ENCODE results near the gene KDM4B. TPM values are rescaled to one million over a fixed set of nuclear protein-coding genes. Genes with fewer than 3 reads are reported as not detected.

Gene KDM4B
- total and polyA plus RNA-seq, 2 donors (not counting 1 experiment from before 2014, with no cell fraction given), result 6.4 to 14.4 TPM

DNA sequence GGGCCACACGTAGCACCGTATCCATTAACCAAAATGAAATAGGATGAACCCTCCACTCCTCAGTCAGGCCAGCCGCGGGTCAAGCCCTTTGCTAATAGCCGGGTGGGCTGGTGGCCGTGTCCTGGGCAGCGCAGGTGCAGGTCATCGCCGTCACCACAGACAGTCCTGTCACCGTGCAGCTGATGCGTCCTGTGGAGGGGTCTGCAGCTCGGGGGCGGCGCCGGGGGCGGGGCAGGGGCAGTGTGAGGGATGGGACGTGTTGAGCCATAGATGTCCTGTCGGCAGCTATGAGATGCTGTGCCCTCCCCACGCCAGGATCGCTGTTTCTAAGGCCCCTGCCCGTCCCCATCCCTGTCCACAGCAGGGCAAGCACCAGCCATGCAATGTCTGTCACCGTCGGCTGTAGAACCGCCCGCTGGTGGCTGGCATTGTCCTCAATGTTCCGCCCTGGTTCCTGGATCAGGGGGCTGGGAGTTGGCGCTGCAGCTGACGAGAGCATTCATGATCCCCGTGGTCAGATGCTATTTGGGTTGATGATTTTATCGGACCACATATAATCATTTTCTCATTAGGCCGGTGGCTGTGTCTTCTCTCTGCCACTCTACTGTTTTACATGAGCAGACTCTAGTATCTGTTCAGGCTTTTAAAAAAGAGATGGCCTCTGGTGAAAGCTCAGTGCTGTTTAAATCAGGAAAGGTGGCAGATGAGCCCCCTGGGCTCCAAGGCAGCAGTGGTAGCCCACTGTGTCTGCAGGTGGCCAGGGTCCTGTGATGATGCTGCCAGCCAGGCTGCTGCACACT is 126.1 kb downstream of the KDM4B start:
- Histone ChIP-seq H3K4me2 (ENCODE audit: extremely low read depth, insufficient read depth, low read length) (no peak overlapping the region), H3K27ac (ENCODE audit: insufficient read depth, low read length) (no peak overlapping the region), H2AFZ (ENCODE audit: low read length) (no peak overlapping the region), H3K9ac (ENCODE audit: insufficient read depth, low read length) (no peak overlapping the region), H3K79me2 (ENCODE audit: control insufficient read depth, insufficient read depth, low read length) (no peaks in the 10 kb centered on the region), H3K27me3 (ENCODE audit: control insufficient read depth, insufficient read depth, low read length) (no peaks in the 10 kb centered on the region), H3K9me3 (ENCODE audit: control insufficient read depth, insufficient read depth, low read depth, low read length) (no peaks in the 10 kb centered on the region), H3K36me3 (ENCODE audit: control insufficient read depth, insufficient read depth, low read length) (no peaks in the 10 kb centered on the region), H3K4me1 (ENCODE audit: control insufficient read depth, extremely low read depth, insufficient read depth, low read length) (peaks cover 8% of the 10 kb centered on the region), H4K20me1 (ENCODE audit: control insufficient read depth, extremely low read depth, insufficient read depth, low read length) (no peaks in the 10 kb centered on the region), H3K4me3 (replicated peaks in 1 of 4; ENCODE audit: control extremely low read depth in 1 of 4, insufficient read depth in 1 of 4, low read depth in 3 of 4, low read length in 4 of 4) (no peak overlapping the region)
- no peak for TF ChIP-seq CTCF (conservative IDR thresholded peaks at IDR 0.05 in 1 of 2, IDR thresholded peaks at IDR 0.05 in 1 of 2; ENCODE audit: low read depth in 1 of 2, low read length in 2 of 2)
- no peak for TF ChIP-seq EZH2 (IDR thresholded peaks at IDR 0.05; ENCODE audit: low read length, missing control alignments)
- DNase-seq (ENCODE audit: low read depth in 2 of 2), result no peak

DNA sequence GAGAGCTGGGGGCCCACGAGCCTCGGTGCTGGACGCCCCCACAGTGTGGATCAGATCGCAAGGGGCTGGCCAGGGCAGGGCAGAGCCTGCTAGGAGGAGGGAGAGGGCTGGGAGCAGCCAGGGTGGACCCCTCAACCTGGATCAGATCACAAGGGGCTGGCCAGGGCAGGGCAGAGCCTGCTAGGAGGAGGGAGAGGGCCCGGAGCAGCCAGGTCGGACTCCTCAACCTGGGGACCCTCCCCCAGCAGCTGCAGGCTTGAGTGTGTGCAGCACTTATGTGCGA is 126.6 kb downstream of the KDM4B start:
- Histone ChIP-seq H3K4me1 (ENCODE audit: control insufficient read depth, extremely low read depth, insufficient read depth, low read length) (peaks cover 8% of the 10 kb centered on the region), H3K27ac (ENCODE audit: insufficient read depth, low read length) (no peak overlapping the region), H3K4me3 (replicated peaks in 1 of 4; ENCODE audit: control extremely low read depth in 1 of 4, insufficient read depth in 1 of 4, low read depth in 3 of 4, low read length in 4 of 4) (no peak overlapping the region), H3K79me2 (ENCODE audit: control insufficient read depth, insufficient read depth, low read length) (no peaks in the 10 kb centered on the region), H4K20me1 (ENCODE audit: control insufficient read depth, extremely low read depth, insufficient read depth, low read length) (no peaks in the 10 kb centered on the region), H3K36me3 (ENCODE audit: control insufficient read depth, insufficient read depth, low read length) (no peaks in the 10 kb centered on the region), H3K9me3 (ENCODE audit: control insufficient read depth, insufficient read depth, low read depth, low read length) (no peaks in the 10 kb centered on the region), H3K9ac (ENCODE audit: insufficient read depth, low read length) (no peak overlapping the region), H3K4me2 (ENCODE audit: extremely low read depth, insufficient read depth, low read length) (no peak overlapping the region), H3K27me3 (ENCODE audit: control insufficient read depth, insufficient read depth, low read length) (no peaks in the 10 kb centered on the region), H2AFZ (ENCODE audit: low read length) (no peak overlapping the region)
- TF ChIP-seq CTCF (conservative IDR thresholded peaks at IDR 0.05 in 1 of 2, IDR thresholded peaks at IDR 0.05 in 1 of 2; ENCODE audit: low read depth in 1 of 2, low read length in 2 of 2) (no peak), EZH2 (IDR thresholded peaks at IDR 0.05; ENCODE audit: low read length, missing control alignments) (no peak)
- DNase-seq (ENCODE audit: low read depth in 2 of 2), result no peak

GRCh38 chr19:5096536-5096935 is 127.6 kb downstream of the KDM4B start:
- Histone ChIP-seq H3K9ac (ENCODE audit: insufficient read depth, low read length) (no peak overlapping the region), H3K4me1 (ENCODE audit: control insufficient read depth, extremely low read depth, insufficient read depth, low read length) (no peaks in the 10 kb centered on the region), H4K20me1 (ENCODE audit: control insufficient read depth, extremely low read depth, insufficient read depth, low read length) (no peaks in the 10 kb centered on the region), H3K36me3 (ENCODE audit: control insufficient read depth, insufficient read depth, low read length) (no peaks in the 10 kb centered on the region), H3K4me2 (ENCODE audit: extremely low read depth, insufficient read depth, low read length) (no peak overlapping the region), H3K27ac (ENCODE audit: insufficient read depth, low read length) (no peak overlapping the region), H3K9me3 (ENCODE audit: control insufficient read depth, insufficient read depth, low read depth, low read length) (no peaks in the 10 kb centered on the region), H3K27me3 (ENCODE audit: control insufficient read depth, insufficient read depth, low read length) (no peaks in the 10 kb centered on the region), H3K4me3 (replicated peaks in 1 of 4; ENCODE audit: control extremely low read depth in 1 of 4, insufficient read depth in 1 of 4, low read depth in 3 of 4, low read length in 4 of 4) (no peak overlapping the region), H3K79me2 (ENCODE audit: control insufficient read depth, insufficient read depth, low read length) (no peaks in the 10 kb centered on the region), H2AFZ (ENCODE audit: low read length) (no peak overlapping the region)
- TF ChIP-seq EZH2 (IDR thresholded peaks at IDR 0.05; ENCODE audit: low read length, missing control alignments) (no peak), CTCF (conservative IDR thresholded peaks at IDR 0.05 in 1 of 2, IDR thresholded peaks at IDR 0.05 in 1 of 2; ENCODE audit: low read depth in 1 of 2, low read length in 2 of 2) (no peak)
- no peak for DNase-seq (ENCODE audit: low read depth in 2 of 2)
